Cardiac muscle cell (in vitro differentiated cells and primary cell): ENCODE measurements around the gene MYO1F. TPM values are rescaled to one million over a fixed set of nuclear protein-coding genes. Genes with fewer than 3 reads are reported as not detected.

Experiments
- DNase-seq, 2 donors: peaks; one replicate each; pipeline versions ENCODE4 v3.0.0 to v3.0.0-alpha.2; 2010 to 2017; ENCODE audit warnings: low read depth in 1 of 2, low spot score in 1 of 2
- H3K27ac ChIP-seq: fragments of 200-600 bp; sonication (generic); 2 replicates; pipeline ENCODE4 v1.5.1; 2016
- H3K27me3 ChIP-seq: fragments of 200-600 bp; sonication (generic); 2 replicates; pipeline ENCODE4 v1.6.0; 2016; ENCODE audit warnings: control low read depth
- H3K36me3 ChIP-seq: fragments of 200-600 bp; sonication (generic); 2 replicates; pipeline ENCODE4 v1.5.1; 2016; ENCODE audit warnings: control low read depth
- H3K4me1 ChIP-seq: fragments of 200-600 bp; sonication (generic); 2 replicates; pipeline ENCODE4 v1.8.1; 2017; ENCODE audit warnings: low read depth, mild to moderate bottlenecking, mixed run types
- H3K4me3 ChIP-seq: fragments of 200-600 bp; sonication (generic); 2 replicates; pipeline ENCODE4 v1.5.1; 2016; ENCODE audit warnings: mild to moderate bottlenecking
- H3K9me3 ChIP-seq: fragments of 200-600 bp; sonication (generic); 2 replicates; pipeline ENCODE4 v1.5.1; 2017; ENCODE audit warnings: low read depth, mild to moderate bottlenecking, control low read depth
- CTCF ChIP-seq: IDR thresholded peaks from 2 replicates; pipeline ENCODE4 v1.5.1; 2012; ENCODE audit warnings: low read depth, mild to moderate bottlenecking, low read length
- polyA plus RNA-seq: library from polyadenylated mRNA; unstranded; fragments of >200 nt; fragmentation: Nextera tagmentation; extraction: Ambion mirVana; gene quantifications from 2 replicates; pipeline ENCODE4 v1.2.1, GENCODE V29; 2016
- total RNA-seq: library from RNA; depleted of rRNA; stranded (reverse); fragments of >200 nt; gene quantifications from 2 replicates; pipeline ENCODE4 v1.2.3, GENCODE V29; 2016

Gene MYO1F
- total and polyA plus RNA-seq, 2 experiments from 2014 or later, result 0.03 to 1.5 TPM

GRCh38 chr19:8596168-8596567 lies 18.9 kb upstream of the MYO1F start:
- H3K4me3 ChIP-seq, result no peak overlapping the region

GRCh38 chr19:8595651-8596050 lies 18.4 kb upstream of the MYO1F start:
- no peaks in the 10 kb centered on the region for H3K36me3 ChIP-seq
- no peak overlapping the region for H3K4me3 ChIP-seq
- no peaks in the 10 kb centered on the region for H3K27me3 ChIP-seq
- no peaks in the 10 kb centered on the region for H3K4me1 ChIP-seq
- TF ChIP-seq CTCF, result no peak
- no peak for DNase-seq
- no peak overlapping the region for H3K27ac ChIP-seq
- H3K9me3 ChIP-seq, result no peaks in the 10 kb centered on the region

More at GRCh38 chr19:8596168-8596567, 18.9 kb upstream of the MYO1F start:
- no peaks in the 10 kb centered on the region for H3K4me1 ChIP-seq
- DNase-seq, result no peak
- TF ChIP-seq CTCF, result no peak
- no peak overlapping the region for H3K27ac ChIP-seq
- H3K9me3 ChIP-seq, result no peaks in the 10 kb centered on the region
- H3K27me3 ChIP-seq, result no peaks in the 10 kb centered on the region
- H3K36me3 ChIP-seq, result no peaks in the 10 kb centered on the region

- no peaks in the 10 kb centered on the region for H3K9me3 ChIP-seq
- H3K36me3 ChIP-seq, result no peaks in the 10 kb centered on the region
- TF ChIP-seq CTCF, result peak; percentile 22
- H3K4me1 ChIP-seq, result no peaks in the 10 kb centered on the region
- DNase-seq, result no peak
- no peaks in the 10 kb centered on the region for H3K27me3 ChIP-seq
- no peak overlapping the region for H3K27ac ChIP-seq
- H3K4me3 ChIP-seq, result no peak overlapping the region
These were observed 16.7 kb upstream of the MYO1F start for GRCh38 chr19:8593931-8594330.

- no peaks in the 10 kb centered on the region for H3K27me3 ChIP-seq
- no peak for TF ChIP-seq CTCF
- peak; percentile 99 to 100 for DNase-seq
- H3K4me1 ChIP-seq, result no peaks in the 10 kb centered on the region
- H3K4me3 ChIP-seq, result peak overlapping the region; percentile 28
- H3K9me3 ChIP-seq, result no peaks in the 10 kb centered on the region
- H3K27ac ChIP-seq, result peak overlapping the region; percentile 5
- no peaks in the 10 kb centered on the region for H3K36me3 ChIP-seq
These were observed 15.2 kb upstream of the MYO1F start for GRCh38 chr19:8592231-8593009.

GRCh38 chr19:8589177-8589714 lies 12.0 kb upstream of the MYO1F start:
- no peaks in the 10 kb centered on the region for H3K27me3 ChIP-seq
- H3K27ac ChIP-seq, result no peak overlapping the region
- H3K9me3 ChIP-seq, result no peaks in the 10 kb centered on the region
- no peak for DNase-seq
- TF ChIP-seq CTCF, result no peak
- no peak overlapping the region for H3K4me3 ChIP-seq
- H3K36me3 ChIP-seq, result no peaks in the 10 kb centered on the region
- no peaks in the 10 kb centered on the region for H3K4me1 ChIP-seq
